HT1080 (cell line): ENCODE measurements around the gene PHACTR1. TPM values are rescaled to one million over a fixed set of nuclear protein-coding genes. Genes with fewer than 3 reads are reported as not detected.

Experiments used
- DNase-seq: peaks from one replicate; pipeline ENCODE4 v3.0.0-alpha.2; 2015; ENCODE audit warnings: low read depth
- small RNA-seq: library from RNA; depleted of rRNA; stranded (forward); fragments of <200 nt; gene quantifications from one replicate; pipeline ENCODE3, GENCODE V24; 2014
- total RNA-seq: library from RNA; depleted of rRNA; stranded (reverse); fragments of >200 nt; shearing (Covaris generic); gene quantifications from 2 replicates; pipeline ENCODE4 v1.2.3, GENCODE V29; 2014

Gene PHACTR1
- total RNA-seq, 1 experiment from 2014 or later = 7.8 TPM

- DNase-seq = peak; percentile 47
Observed at GRCh38 chr6:13331516-13332348, 615.2 kb downstream of the PHACTR1 start.

- DNase-seq = no peak
Observed at GRCh38 chr6:13332349-13332706, 615.8 kb downstream of the PHACTR1 start.

GRCh38 chr6:13334953-13335352 is 618.4 kb downstream of the PHACTR1 start:
- peak; percentile 62 for DNase-seq

- DNase-seq = peak; percentile 70
Observed at GRCh38 chr6:13336553-13336952, 620.0 kb downstream of the PHACTR1 start.

GRCh38 chr6:13338038-13338437 is 621.5 kb downstream of the PHACTR1 start:
- DNase-seq = no peak

Small RNA genes lying within 50 kb of the gene (small RNA-seq; reads per million reads assigned to genes)
- 0.61 reads per million, percentile 61 among the genes with 10 or more reads in this experiment for gene RNU1-11P
